ENCODE data around the gene VWA8.

Gene VWA8

GRCh38 chr13:41567363-41567762, 393.5 kb downstream of the VWA8 start (continued):
- no peak for TF ChIP-seq ZNF518A (tag by site-specific recombination; conservative IDR thresholded peaks at IDR 0.05; ENCODE audit: low read depth)
- TF ChIP-seq, protein P1, sequence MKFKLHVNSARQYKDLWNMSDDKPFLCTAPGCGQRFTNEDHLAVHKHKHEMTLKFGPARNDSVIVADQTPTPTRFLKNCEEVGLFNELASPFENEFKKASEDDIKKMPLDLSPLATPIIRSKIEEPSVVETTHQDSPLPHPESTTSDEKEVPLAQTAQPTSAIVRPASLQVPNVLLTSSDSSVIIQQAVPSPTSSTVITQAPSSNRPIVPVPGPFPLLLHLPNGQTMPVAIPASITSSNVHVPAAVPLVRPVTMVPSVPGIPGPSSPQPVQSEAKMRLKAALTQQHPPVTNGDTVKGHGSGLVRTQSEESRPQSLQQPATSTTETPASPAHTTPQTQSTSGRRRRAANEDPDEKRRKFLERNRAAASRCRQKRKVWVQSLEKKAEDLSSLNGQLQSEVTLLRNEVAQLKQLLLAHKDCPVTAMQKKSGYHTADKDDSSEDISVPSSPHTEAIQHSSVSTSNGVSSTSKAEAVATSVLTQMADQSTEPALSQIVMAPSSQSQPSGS (tag by site-specific recombination; IDR thresholded peaks at IDR 0.05; ENCODE audit: low read depth): no peak

GRCh38 chr13:41565846-41566245, 395.1 kb downstream of the VWA8 start:
- Histone ChIP-seq H3K27ac (ENCODE audit: extremely low read depth, low read depth, low read length) (no peak overlapping the region), H3K36me3 (ENCODE audit: control insufficient read depth in 2 of 2, insufficient read depth in 1 of 2, low read length in 2 of 2) (peaks cover 0 to 3% of the 10 kb centered on the region in 2 experiments; a peak in 1 of 3 replicates), H3K9me3 (ENCODE audit: control insufficient read depth, insufficient read depth, low read depth, low read length) (no peaks in the 10 kb centered on the region), H3K4me3 (ENCODE audit: low read depth, low read length) (no peak overlapping the region), H3K4me1 (ENCODE audit: control insufficient read depth, insufficient read depth, low read length) (peaks cover 6% of the 10 kb centered on the region; the same call in 1 of the 2 replicates)
- POLR2A ChIA-PET: no interaction called here
- CTCF ChIA-PET: no interaction called here
- TF ChIP-seq ZNF670 (tag by site-specific recombination; IDR thresholded peaks at IDR 0.05; ENCODE audit: low read depth): no peak
- 0 out of 2 replicates have a peak, but pooled peaks have one; percentile 26 for TF ChIP-seq ZNF341 (tag by site-specific recombination; IDR thresholded peaks at IDR 0.05; ENCODE audit: low read depth)
- TF ChIP-seq ZNF280C (tag by site-specific recombination; IDR thresholded peaks at IDR 0.05): no peak

DNA sequence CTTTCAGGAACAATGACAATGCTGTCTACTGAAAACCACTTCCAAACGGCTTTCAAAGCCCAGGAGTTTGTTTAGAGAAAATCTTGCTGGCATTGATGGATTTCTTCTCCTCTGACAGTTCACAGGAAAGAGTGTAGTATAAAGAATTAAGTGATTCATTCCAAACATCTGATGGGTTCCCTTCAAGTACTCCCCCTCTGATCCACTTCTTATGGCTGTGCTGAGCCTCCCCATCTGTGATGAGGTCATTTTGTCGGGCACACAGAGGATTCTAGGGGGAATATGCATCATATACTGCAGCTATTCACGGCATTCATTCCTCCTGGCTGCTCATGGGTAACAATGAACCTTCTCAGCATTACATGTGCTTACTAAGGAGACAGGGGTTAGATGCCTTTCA, 395.7 kb downstream of the VWA8 start:
- ChIA-PET POLR2A (no interaction called here), CTCF (interaction anchor here (0.6 to 0.7 kb wide), 2 partner anchors 163 to 381 kb away, joined by 3 read pairs; no protein-coding TSS in a partner anchor)
- Histone ChIP-seq H3K4me3 (ENCODE audit: low read depth, low read length) (no peak overlapping the region), H3K9me3 (ENCODE audit: control insufficient read depth, insufficient read depth, low read depth, low read length) (no peaks in the 10 kb centered on the region), H3K4me1 (ENCODE audit: control insufficient read depth, insufficient read depth, low read length) (peaks cover 6% of the 10 kb centered on the region; the same call in 1 of the 2 replicates), H3K27ac (ENCODE audit: extremely low read depth, low read depth, low read length) (no peak overlapping the region), H3K36me3 (ENCODE audit: control insufficient read depth in 2 of 2, insufficient read depth in 1 of 2, low read length in 2 of 2) (peaks cover 0 to under 1% of the 10 kb centered on the region in 2 experiments; a peak in 1 of 3 replicates)
- TF ChIP-seq ZBTB10 (tag by site-specific recombination; IDR thresholded peaks at IDR 0.05): no peak
- no peak for TF ChIP-seq ZEB2 (tag by site-specific recombination; IDR thresholded peaks at IDR 0.05)
- TF ChIP-seq, protein P1 (tag by site-specific recombination; IDR thresholded peaks at IDR 0.05; ENCODE audit: low read depth): peak; percentile 77
- 0 out of 2 replicates have a peak, but pooled peaks have one; percentile 19 for TF ChIP-seq PATZ1 (tag by site-specific recombination; IDR thresholded peaks at IDR 0.05)
- TF ChIP-seq, protein P2, sequence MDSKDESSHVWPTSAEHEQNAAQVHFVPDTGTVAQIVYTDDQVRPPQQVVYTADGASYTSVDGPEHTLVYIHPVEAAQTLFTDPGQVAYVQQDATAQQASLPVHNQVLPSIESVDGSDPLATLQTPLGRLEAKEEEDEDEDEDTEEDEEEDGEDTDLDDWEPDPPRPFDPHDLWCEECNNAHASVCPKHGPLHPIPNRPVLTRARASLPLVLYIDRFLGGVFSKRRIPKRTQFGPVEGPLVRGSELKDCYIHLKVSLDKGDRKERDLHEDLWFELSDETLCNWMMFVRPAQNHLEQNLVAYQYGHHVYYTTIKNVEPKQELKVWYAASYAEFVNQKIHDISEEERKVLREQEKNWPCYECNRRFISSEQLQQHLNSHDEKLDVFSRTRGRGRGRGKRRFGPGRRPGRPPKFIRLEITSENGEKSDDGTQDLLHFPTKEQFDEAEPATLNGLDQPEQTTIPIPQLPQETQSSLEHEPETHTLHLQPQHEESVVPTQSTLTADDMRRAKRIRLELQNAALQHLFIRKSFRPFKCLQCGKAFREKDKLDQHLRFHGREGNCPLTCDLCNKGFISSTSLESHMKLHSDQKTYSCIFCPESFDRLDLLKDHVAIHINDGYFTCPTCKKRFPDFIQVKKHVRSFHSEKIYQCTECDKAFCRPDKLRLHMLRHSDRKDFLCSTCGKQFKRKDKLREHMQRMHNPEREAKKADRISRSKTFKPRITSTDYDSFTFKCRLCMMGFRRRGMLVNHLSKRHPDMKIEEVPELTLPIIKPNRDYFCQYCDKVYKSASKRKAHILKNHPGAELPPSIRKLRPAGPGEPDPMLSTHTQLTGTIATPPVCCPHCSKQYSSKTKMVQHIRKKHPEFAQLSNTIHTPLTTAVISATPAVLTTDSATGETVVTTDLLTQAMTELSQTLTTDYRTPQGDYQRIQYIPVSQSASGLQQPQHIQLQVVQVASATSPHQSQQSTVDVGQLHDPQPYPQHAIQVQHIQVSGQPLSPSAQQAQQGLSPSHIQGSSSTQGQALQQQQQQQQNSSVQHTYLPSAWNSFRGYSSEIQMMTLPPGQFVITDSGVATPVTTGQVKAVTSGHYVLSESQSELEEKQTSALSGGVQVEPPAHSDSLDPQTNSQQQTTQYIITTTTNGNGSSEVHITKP (tag by site-specific recombination; IDR thresholded peaks at IDR 0.05): peak; percentile 84
- no peak for TF ChIP-seq ZNF701 (tag by site-specific recombination; IDR thresholded peaks at IDR 0.05)
